ENCODE measurements around the gene ERGIC1.

- no peak for TF ChIP-seq FOXK2 (IDR thresholded peaks at IDR 0.05)
- no peak for TF ChIP-seq BHLHE40 (IDR thresholded peaks at IDR 0.05; ENCODE audit: borderline replicate concordance)
- no peak for TF ChIP-seq ELF4 (IDR thresholded peaks at IDR 0.05)
- no peak for TF ChIP-seq FOXM1 (IDR thresholded peaks at IDR 0.05; ENCODE audit: borderline replicate concordance)
- TF ChIP-seq NFRKB (IDR thresholded peaks at IDR 0.05): no peak
Measured at GRCh38 chr5:172844577-172844838, 10.5 kb downstream of the ERGIC1 start.

Measured in HEK293T (cell line).